CD4-positive, alpha-beta T cell treated with Interleukin-12 subunit alpha and Interleukin-12 subunit beta, for 1 hour (primary cell): ENCODE results near the gene PLXNB3.
A peak's percentile ranks its signal among the peaks of the same experiment; 100 is the strongest.
"Not testable (repeated sequence)": the region's sequence is repeated elsewhere in the genome, so short reads cannot be mapped to it uniquely, and the experiment has no call there.

Experiments used
- DNase-seq: peaks from one replicate; pipeline ENCODE4 v3.0.0-alpha.2; 2020

The PLXNB3 gene

GRCh38 chrX:153794018-153794896, 30.2 kb downstream of the PLXNB3 start, which contains the start of the genes IDH3G and SSR4:
IDH3G (minus strand) TSS chrX:153794375; CDS start chrX:153794326, 49 bp downstream.
SSR4 (plus strand) TSS chrX:153794668; CDS start chrX:153794688, 20 bp downstream.
- peak; percentile 95 for DNase-seq

- DNase-seq, result no peak
These were observed 31.1 kb downstream of the PLXNB3 start for GRCh38 chrX:153794897-153795816.

- no peak for DNase-seq
These were observed 33.5 kb downstream of the PLXNB3 start for GRCh38 chrX:153797415-153798015.

GRCh38 chrX:153799326-153799725, 35.3 kb downstream of the PLXNB3 start:
- DNase-seq, result no peak

- DNase-seq, result no peak
These were observed 36.2 kb downstream of the PLXNB3 start for GRCh38 chrX:153800177-153800722.

- no peak for DNase-seq
These were observed 36.7 kb downstream of the PLXNB3 start for GRCh38 chrX:153800746-153801145.

GRCh38 chrX:153801669-153802068, 37.6 kb downstream of the PLXNB3 start:
- no peak for DNase-seq

GRCh38 chrX:153802513-153803045, 38.5 kb downstream of the PLXNB3 start:
- no peak for DNase-seq

- no peak for DNase-seq
These were observed 39.4 kb downstream of the PLXNB3 start for GRCh38 chrX:153803211-153804099.

GRCh38 chrX:153804100-153804595, 40.1 kb downstream of the PLXNB3 start:
- no peak for DNase-seq

GRCh38 chrX:153804621-153805020, 40.6 kb downstream of the PLXNB3 start:
- no peak for DNase-seq

- DNase-seq, result no peak
These were observed 41.4 kb downstream of the PLXNB3 start for GRCh38 chrX:153805436-153805835.

- no peak for DNase-seq
These were observed 43.0 kb downstream of the PLXNB3 start for GRCh38 chrX:153806999-153807575.

GRCh38 chrX:153807976-153808375, 43.9 kb downstream of the PLXNB3 start:
- DNase-seq, result no peak

GRCh38 chrX:153812220-153812619, 48.2 kb downstream of the PLXNB3 start:
- DNase-seq, result no peak

- DNase-seq, result no peak
These were observed 49.1 kb downstream of the PLXNB3 start for GRCh38 chrX:153813161-153813560.

- DNase-seq, result no peak
These were observed 50.7 kb downstream of the PLXNB3 start for GRCh38 chrX:153814591-153815315.

GRCh38 chrX:153816831-153817690, 53.0 kb downstream of the PLXNB3 start:
- DNase-seq, result peak; percentile 42

GRCh38 chrX:153818064-153818463, 54.0 kb downstream of the PLXNB3 start:
- not testable (repeated sequence) for DNase-seq
